Measurements from ENCODE around the gene AGRN.

DNA sequence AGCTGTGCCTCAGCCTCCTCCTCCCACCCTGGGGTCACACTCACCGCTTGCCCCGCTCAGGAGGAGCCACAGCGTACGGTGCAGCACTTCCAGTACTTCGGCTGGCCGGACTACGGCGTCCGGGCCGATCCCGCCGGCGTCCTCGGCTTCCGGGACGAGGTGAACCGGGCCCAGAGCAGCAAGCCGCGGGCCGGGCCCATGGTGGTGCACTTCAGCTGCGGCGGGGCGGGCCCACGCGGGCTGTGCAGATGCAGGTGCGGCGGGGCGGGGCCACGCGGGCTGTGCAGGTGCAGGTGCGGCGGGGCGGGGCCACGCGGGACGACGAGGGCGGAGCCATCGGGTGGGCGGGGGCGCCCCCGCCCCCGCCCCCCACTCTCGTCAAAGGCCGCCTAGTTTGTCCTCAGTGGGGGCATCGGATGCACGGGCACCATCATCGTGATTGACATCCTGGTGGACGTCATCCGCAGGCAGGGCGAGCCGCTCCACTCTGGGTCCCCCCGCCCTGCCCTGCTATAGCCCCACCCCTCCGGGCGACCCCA is 48.7 kb downstream of the AGRN start:
- TF ChIP-seq, protein P1, sequence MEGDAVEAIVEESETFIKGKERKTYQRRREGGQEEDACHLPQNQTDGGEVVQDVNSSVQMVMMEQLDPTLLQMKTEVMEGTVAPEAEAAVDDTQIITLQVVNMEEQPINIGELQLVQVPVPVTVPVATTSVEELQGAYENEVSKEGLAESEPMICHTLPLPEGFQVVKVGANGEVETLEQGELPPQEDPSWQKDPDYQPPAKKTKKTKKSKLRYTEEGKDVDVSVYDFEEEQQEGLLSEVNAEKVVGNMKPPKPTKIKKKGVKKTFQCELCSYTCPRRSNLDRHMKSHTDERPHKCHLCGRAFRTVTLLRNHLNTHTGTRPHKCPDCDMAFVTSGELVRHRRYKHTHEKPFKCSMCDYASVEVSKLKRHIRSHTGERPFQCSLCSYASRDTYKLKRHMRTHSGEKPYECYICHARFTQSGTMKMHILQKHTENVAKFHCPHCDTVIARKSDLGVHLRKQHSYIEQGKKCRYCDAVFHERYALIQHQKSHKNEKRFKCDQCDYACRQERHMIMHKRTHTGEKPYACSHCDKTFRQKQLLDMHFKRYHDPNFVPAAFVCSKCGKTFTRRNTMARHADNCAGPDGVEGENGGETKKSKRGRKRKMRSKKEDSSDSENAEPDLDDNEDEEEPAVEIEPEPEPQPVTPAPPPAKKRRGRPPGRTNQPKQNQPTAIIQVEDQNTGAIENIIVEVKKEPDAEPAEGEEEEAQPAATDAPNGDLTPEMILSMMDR (conservative IDR thresholded peaks at IDR 0.05; ENCODE audit: low read depth, low read length): no peak
- TF ChIP-seq BHLHE40 (IDR thresholded peaks at IDR 0.05; ENCODE audit: low read depth, low read length) (no peak), MXI1 (IDR thresholded peaks at IDR 0.05; ENCODE audit: borderline replicate concordance, low read depth, low read length) (no peak)

Measured in IMR-90 (cell line).